K562 (cell line): ENCODE results near the gene CT45A3. TPM values are rescaled to one million over a fixed set of nuclear protein-coding genes. Genes with fewer than 3 reads are reported as not detected.

Experiments
- CREBBP ChIP-seq: IDR thresholded peaks from one replicate; pipeline ENCODE4 v1.6.1; 2012; ENCODE audit warnings: low read depth, mild to moderate bottlenecking, control low read depth, inconsistent platforms, low read length
- E2F3 ChIP-seq: fragments of 250-450 bp; sonication (Bioruptor Pico); IDR thresholded peaks from 2 replicates; pipeline ENCODE4 v1.4.0; 2020; ENCODE audit warnings: mild to moderate bottlenecking
- EP400 ChIP-seq: fragments of 450-650 bp; IDR thresholded peaks from 2 replicates; pipeline ENCODE4 v1.6.1; 2017; ENCODE audit warnings: antibody characterized with exemption, mild to moderate bottlenecking, moderate library complexity
- GATAD2A ChIP-seq: fragments of 450-650 bp; IDR thresholded peaks from 2 replicates; pipeline ENCODE4 v1.6.1; 2017
- GATAD2B ChIP-seq: fragments of 450-650 bp; IDR thresholded peaks from 2 replicates; pipeline ENCODE4 v1.6.1; 2017; ENCODE audit warnings: mild to moderate bottlenecking, borderline replicate concordance
- HDAC6 ChIP-seq: IDR thresholded peaks from 2 replicates; pipeline ENCODE4 v1.6.1; 2012; ENCODE audit warnings: low read depth, mild to moderate bottlenecking, control low read depth, inconsistent platforms, low read length, moderate library complexity
- KLF10 ChIP-seq: fragments of 250-450 bp; sonication (Bioruptor Pico); IDR thresholded peaks from 2 replicates; pipeline ENCODE4 v1.6.1; 2021; ENCODE audit warnings: matching md5 sums
- KLF16 ChIP-seq: IDR thresholded peaks from 2 replicates; pipeline ENCODE4 v1.6.1; 2016; ENCODE audit warnings: antibody characterized with exemption
- NCOA6 ChIP-seq: fragments of 450-650 bp; IDR thresholded peaks from 2 replicates; pipeline ENCODE4 v1.6.1; 2017; ENCODE audit warnings: mild to moderate bottlenecking
- NFE2 ChIP-seq: IDR thresholded peaks from 2 replicates; pipeline ENCODE4 v1.6.1; 2014; ENCODE audit warnings: antibody characterized with exemption, low read depth
- RBFOX2 ChIP-seq: fragments of 200-400 bp; formaldehyde crosslinking; IDR thresholded peaks from 2 replicates; pipeline ENCODE4 v1.6.1; 2017; ENCODE audit warnings: low read depth, mild to moderate bottlenecking, low read length, moderate library complexity
- RCOR1 ChIP-seq, 2 experiments: IDR thresholded peaks; 2 replicates each; pipeline ENCODE4 v1.6.1; 2012; ENCODE audit warnings: low read depth in 2 of 2, low read length in 2 of 2, borderline replicate concordance in 1 of 2, improper control_type of control experiment in 1 of 2
- SMC3 ChIP-seq: conservative IDR thresholded peaks from 2 replicates; pipeline ENCODE4 v1.6.1; 2011; ENCODE audit warnings: low read depth, low read length, improper control_type of control experiment; ENCODE audit not compliant: insufficient read depth
- STAG1 ChIP-seq: sonication (generic); formaldehyde crosslinking; IDR thresholded peaks from 2 replicates; pipeline ENCODE4 v1.5.0; 2020; ENCODE audit warnings: missing genetic modification reagents, borderline replicate concordance
- THRAP3 ChIP-seq: fragments of 450-650 bp; IDR thresholded peaks from 2 replicates; pipeline ENCODE4 v1.6.1; 2016; ENCODE audit warnings: mild to moderate bottlenecking, inconsistent platforms, borderline replicate concordance
- ZNF133 ChIP-seq: fragments of 250-450 bp; sonication (Bioruptor Pico); IDR thresholded peaks from 2 replicates; pipeline ENCODE4 v1.4.0; 2020; ENCODE audit warnings: mild to moderate bottlenecking
- ZNF140 ChIP-seq: fragments of 250-450 bp; sonication (Bioruptor Pico); IDR thresholded peaks from 2 replicates; pipeline ENCODE4 v1.8.0; 2021; ENCODE audit warnings: moderate library complexity, mild to moderate bottlenecking, inconsistent platforms
- ZNF165 ChIP-seq: fragments of 250-450 bp; sonication (Bioruptor Pico); IDR thresholded peaks from 2 replicates; pipeline ENCODE4 v1.4.0; 2020; ENCODE audit warnings: borderline replicate concordance
- ZNF586 ChIP-seq: fragments of 450-650 bp; formaldehyde crosslinking; conservative IDR thresholded peaks from 2 replicates; pipeline ENCODE4 v1.4.0; 2020; ENCODE audit warnings: mild to moderate bottlenecking, moderate library complexity
- polyA plus RNA-seq, 8 experiments: library from polyadenylated mRNA; depleted of rRNA in 4 of 8; stranded (reverse) in 5 of 8; unstranded in 3 of 8; fragments of >200 nt; fragmentation: Nextera tagmentation in 2 of 8; fragmentation: Illumina TruSeq in 1 of 8; extraction: Ambion mirVana in 2 of 8; extraction: Trizol in 1 of 8; gene quantifications; 2 replicates each; pipeline versions ENCODE4 v1.2.1 to v1.2.3, GENCODE V29; 2011 to 2014; ENCODE audit warnings: inconsistent platforms in 1 of 8, missing spikeins in 1 of 8
- total RNA-seq, 7 experiments: library from RNA; depleted of rRNA in 6 of 7; stranded (reverse); fragments of >200 nt in 6 of 7; fragmentation: Illumina TruSeq in 2 of 7; extraction: Trizol in 2 of 7; gene quantifications; 2 replicates each; pipeline versions ENCODE4 v1.2.1 to v1.2.3, GENCODE V29; 2011 to 2021; ENCODE audit warnings: low replicate concordance in 1 of 7
- TF ChIP-seq, protein P1 (sequence below): IDR thresholded peaks from 2 replicates; pipeline ENCODE4 v1.6.1; 2011; ENCODE audit warnings: borderline replicate concordance, low read depth, mild to moderate bottlenecking, moderate library complexity, low read length; ENCODE audit not compliant: insufficient read depth, poor library complexity, severe bottlenecking
- TF ChIP-seq, protein P2 (sequence below), 2 experiments: IDR thresholded peaks in 1 of 2; conservative IDR thresholded peaks in 1 of 2; 2 replicates each; pipeline ENCODE4 v1.6.1; 2016; ENCODE audit warnings: low read depth in 2 of 2, mild to moderate bottlenecking in 1 of 2, missing compliant biosample characterization in 1 of 2, missing genetic modification characterization in 1 of 2, moderate library complexity in 1 of 2
- TF ChIP-seq, protein P3 (sequence below): fragments of 250-450 bp; sonication (Bioruptor Pico); IDR thresholded peaks from 2 replicates; pipeline ENCODE4 v1.5.0; 2021
- TF ChIP-seq, protein P4 (sequence below): sonication (generic); formaldehyde crosslinking; IDR thresholded peaks from 2 replicates; pipeline ENCODE4 v1.8.1; 2023; ENCODE audit warnings: mild to moderate bottlenecking, missing genetic modification reagents

Gene CT45A3
- total and polyA plus RNA-seq, 9 of the 15 experiments (the other 6 are each of a cell fraction or from before 2014, with no cell fraction given), result 0.13 to 3.2 (median 0.84) TPM; not detected in 1

DNA sequence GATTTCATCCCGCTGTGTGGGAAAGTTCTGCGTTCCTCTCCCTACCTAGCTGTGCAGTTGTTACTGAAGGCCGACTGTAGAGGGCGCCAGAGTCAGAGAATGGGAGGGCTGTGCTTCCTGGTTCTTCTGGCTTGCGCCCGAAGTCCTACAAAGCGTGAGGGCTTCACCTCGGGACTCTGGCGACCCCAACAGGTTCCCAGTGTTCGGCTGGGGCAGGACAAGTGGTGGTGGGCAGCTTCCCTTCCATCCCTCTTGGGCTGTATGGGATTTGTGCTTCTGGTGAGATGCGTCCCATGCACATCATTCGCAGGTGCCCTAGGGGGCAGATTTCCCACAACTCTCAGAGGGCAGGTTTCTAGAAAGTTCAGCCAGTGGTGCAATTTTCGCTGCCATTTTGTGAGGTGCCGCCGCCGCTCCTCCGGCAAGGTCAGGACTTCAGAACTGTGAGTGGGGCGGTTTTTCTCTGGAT lies 27.3 kb downstream of the CT45A3 start (continued):
- TF ChIP-seq, protein P1, sequence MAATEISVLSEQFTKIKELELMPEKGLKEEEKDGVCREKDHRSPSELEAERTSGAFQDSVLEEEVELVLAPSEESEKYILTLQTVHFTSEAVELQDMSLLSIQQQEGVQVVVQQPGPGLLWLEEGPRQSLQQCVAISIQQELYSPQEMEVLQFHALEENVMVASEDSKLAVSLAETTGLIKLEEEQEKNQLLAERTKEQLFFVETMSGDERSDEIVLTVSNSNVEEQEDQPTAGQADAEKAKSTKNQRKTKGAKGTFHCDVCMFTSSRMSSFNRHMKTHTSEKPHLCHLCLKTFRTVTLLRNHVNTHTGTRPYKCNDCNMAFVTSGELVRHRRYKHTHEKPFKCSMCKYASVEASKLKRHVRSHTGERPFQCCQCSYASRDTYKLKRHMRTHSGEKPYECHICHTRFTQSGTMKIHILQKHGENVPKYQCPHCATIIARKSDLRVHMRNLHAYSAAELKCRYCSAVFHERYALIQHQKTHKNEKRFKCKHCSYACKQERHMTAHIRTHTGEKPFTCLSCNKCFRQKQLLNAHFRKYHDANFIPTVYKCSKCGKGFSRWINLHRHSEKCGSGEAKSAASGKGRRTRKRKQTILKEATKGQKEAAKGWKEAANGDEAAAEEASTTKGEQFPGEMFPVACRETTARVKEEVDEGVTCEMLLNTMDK, result peak; percentile 58
- TF ChIP-seq KLF10 (CRISPR knock-in tag) (no peak), RCOR1 (IDR thresholded peaks at IDR 0.05; ENCODE audit: borderline replicate concordance in 1 of 2, low read depth in 2 of 2, low read length in 2 of 2) (0 out of 4 replicates have a peak, but pooled peaks of 1 of the 2 experiments have one; percentile 38), EP400 (peak; percentile 27; the same call in 1 of the 2 replicates), GATAD2A (no peak), KLF16 (0 out of 2 replicates have a peak, but pooled peaks have one; percentile 7), RBFOX2 (peak; percentile 68), THRAP3 (no peak), NFE2 (no peak), ZNF133 (CRISPR knock-in tag) (no peak), E2F3 (CRISPR knock-in tag) (no peak), SMC3 (peak; percentile 24; the same call in 1 of the 2 replicates), NCOA6 (no peak), STAG1 (peak; percentile 40; the same call in 1 of the 2 replicates), GATAD2B (no peak), ZNF165 (CRISPR knock-in tag) (no peak), ZNF140 (CRISPR knock-in tag) (no peak), ZNF586 (no peak), HDAC6 (no peak), CREBBP (no peak)
- TF ChIP-seq, protein P2, sequence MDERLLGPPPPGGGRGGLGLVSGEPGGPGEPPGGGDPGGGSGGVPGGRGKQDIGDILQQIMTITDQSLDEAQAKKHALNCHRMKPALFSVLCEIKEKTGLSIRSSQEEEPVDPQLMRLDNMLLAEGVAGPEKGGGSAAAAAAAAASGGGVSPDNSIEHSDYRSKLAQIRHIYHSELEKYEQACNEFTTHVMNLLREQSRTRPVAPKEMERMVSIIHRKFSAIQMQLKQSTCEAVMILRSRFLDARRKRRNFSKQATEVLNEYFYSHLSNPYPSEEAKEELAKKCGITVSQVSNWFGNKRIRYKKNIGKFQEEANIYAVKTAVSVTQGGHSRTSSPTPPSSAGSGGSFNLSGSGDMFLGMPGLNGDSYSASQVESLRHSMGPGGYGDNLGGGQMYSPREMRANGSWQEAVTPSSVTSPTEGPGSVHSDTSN (CRISPR knock-in tag; IDR thresholded peaks at IDR 0.05; ENCODE audit: low read depth), result no peak
- TF ChIP-seq, protein P2 (tag; conservative IDR thresholded peaks at IDR 0.05; ENCODE audit: low read depth), result no peak
- TF ChIP-seq, protein P3, sequence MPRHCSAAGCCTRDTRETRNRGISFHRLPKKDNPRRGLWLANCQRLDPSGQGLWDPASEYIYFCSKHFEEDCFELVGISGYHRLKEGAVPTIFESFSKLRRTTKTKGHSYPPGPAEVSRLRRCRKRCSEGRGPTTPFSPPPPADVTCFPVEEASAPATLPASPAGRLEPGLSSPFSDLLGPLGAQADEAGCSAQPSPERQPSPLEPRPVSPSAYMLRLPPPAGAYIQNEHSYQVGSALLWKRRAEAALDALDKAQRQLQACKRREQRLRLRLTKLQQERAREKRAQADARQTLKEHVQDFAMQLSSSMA (CRISPR knock-in tag), result no peak
- TF ChIP-seq, protein P4, sequence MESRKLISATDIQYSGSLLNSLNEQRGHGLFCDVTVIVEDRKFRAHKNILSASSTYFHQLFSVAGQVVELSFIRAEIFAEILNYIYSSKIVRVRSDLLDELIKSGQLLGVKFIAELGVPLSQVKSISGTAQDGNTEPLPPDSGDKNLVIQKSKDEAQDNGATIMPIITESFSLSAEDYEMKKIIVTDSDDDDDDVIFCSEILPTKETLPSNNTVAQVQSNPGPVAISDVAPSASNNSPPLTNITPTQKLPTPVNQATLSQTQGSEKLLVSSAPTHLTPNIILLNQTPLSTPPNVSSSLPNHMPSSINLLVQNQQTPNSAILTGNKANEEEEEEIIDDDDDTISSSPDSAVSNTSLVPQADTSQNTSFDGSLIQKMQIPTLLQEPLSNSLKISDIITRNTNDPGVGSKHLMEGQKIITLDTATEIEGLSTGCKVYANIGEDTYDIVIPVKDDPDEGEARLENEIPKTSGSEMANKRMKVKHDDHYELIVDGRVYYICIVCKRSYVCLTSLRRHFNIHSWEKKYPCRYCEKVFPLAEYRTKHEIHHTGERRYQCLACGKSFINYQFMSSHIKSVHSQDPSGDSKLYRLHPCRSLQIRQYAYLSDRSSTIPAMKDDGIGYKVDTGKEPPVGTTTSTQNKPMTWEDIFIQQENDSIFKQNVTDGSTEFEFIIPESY (CRISPR knock-in tag), result 0 out of 2 replicates have a peak, but pooled peaks have one; percentile 14
